Measurements from ENCODE around the gene OGFOD1.

The OGFOD1 gene

DNA sequence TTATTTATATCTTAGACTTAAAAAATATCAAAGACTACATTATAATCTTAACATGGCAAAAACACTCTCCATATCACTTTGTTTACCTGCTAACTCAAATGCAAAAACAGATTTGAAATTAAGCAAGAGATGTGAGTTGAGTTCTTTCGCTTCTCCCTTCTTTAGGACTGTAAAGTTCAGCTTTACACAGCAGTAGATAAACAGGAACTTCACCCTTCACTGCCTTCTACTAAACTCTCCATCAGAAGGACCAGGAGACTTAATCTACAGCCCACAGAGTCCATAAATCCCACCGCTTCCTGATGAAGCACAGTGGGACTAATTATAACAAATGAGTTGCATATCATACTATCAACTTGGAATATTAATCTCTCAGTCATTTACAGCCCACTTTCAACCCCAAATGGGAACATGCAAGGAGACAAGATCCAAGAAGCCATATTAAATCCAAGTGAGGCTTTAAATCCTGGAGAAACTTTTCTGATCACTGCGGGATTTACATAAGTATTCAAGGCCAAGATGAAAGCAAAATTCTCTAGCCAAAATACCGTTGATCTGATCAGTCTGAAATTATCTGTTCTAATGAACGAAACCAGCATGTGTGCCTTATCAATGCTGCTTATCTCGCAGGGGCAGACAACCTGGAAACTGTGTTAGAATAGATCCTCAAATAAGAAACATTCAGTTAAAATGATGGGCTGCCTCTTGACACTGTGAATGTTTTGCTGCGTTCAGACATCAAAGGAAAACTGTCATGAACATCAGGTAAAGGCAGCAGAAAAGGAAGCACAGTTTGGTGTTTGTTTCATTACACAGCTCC is 27.6 kb upstream of the OGFOD1 start:
- TF ChIP-seq FOXP2 (optimal IDR thresholded peaks at IDR 0.05; ENCODE audit: borderline replicate concordance, extremely low read depth, extremely low read length, insufficient read depth) (no peak), SIN3A (IDR thresholded peaks at IDR 0.05; ENCODE audit: borderline replicate concordance, insufficient read depth, low read length) (no peak), TAF1 (IDR thresholded peaks at IDR 0.05; ENCODE audit: borderline replicate concordance, insufficient read depth, low read length) (no peak), POLR2AphosphoS5 (IDR thresholded peaks at IDR 0.05; ENCODE audit: low read depth, low read length) (no peak)
- TF ChIP-seq, protein P1, sequence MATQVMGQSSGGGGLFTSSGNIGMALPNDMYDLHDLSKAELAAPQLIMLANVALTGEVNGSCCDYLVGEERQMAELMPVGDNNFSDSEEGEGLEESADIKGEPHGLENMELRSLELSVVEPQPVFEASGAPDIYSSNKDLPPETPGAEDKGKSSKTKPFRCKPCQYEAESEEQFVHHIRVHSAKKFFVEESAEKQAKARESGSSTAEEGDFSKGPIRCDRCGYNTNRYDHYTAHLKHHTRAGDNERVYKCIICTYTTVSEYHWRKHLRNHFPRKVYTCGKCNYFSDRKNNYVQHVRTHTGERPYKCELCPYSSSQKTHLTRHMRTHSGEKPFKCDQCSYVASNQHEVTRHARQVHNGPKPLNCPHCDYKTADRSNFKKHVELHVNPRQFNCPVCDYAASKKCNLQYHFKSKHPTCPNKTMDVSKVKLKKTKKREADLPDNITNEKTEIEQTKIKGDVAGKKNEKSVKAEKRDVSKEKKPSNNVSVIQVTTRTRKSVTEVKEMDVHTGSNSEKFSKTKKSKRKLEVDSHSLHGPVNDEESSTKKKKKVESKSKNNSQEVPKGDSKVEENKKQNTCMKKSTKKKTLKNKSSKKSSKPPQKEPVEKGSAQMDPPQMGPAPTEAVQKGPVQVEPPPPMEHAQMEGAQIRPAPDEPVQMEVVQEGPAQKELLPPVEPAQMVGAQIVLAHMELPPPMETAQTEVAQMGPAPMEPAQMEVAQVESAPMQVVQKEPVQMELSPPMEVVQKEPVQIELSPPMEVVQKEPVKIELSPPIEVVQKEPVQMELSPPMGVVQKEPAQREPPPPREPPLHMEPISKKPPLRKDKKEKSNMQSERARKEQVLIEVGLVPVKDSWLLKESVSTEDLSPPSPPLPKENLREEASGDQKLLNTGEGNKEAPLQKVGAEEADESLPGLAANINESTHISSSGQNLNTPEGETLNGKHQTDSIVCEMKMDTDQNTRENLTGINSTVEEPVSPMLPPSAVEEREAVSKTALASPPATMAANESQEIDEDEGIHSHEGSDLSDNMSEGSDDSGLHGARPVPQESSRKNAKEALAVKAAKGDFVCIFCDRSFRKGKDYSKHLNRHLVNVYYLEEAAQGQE (IDR thresholded peaks at IDR 0.05; ENCODE audit: insufficient read depth in 1 of 2, low read depth in 2 of 2, low read length in 2 of 2): no peak

DNA sequence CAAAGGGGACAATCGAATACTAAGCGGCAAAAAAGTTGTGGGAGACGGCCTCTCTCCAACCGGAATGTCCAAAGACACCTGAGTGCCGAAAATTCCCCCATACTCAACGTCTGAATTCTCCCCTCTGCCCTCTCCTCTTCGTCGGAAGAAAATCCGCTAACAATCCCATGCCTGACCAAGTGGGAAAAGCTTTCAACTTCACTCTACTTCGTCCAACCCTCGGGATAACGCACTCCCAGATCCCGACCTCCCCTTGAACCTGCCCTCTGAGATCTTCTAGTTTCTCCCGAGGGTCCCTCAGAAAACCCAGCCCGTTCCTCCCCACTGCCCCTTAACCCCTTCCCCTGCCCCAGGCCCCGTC is 27.0 kb upstream of the OGFOD1 start:
- no peak for TF ChIP-seq TAF1 (IDR thresholded peaks at IDR 0.05; ENCODE audit: borderline replicate concordance, insufficient read depth, low read length)
- TF ChIP-seq POLR2AphosphoS5 (IDR thresholded peaks at IDR 0.05; ENCODE audit: low read depth, low read length): no peak
- TF ChIP-seq, protein P1 (IDR thresholded peaks at IDR 0.05; ENCODE audit: insufficient read depth in 1 of 2, low read depth in 2 of 2, low read length in 2 of 2): no peak
- no peak for TF ChIP-seq SIN3A (IDR thresholded peaks at IDR 0.05; ENCODE audit: borderline replicate concordance, insufficient read depth, low read length)
- TF ChIP-seq FOXP2 (optimal IDR thresholded peaks at IDR 0.05; ENCODE audit: borderline replicate concordance, extremely low read depth, extremely low read length, insufficient read depth): no peak

DNA sequence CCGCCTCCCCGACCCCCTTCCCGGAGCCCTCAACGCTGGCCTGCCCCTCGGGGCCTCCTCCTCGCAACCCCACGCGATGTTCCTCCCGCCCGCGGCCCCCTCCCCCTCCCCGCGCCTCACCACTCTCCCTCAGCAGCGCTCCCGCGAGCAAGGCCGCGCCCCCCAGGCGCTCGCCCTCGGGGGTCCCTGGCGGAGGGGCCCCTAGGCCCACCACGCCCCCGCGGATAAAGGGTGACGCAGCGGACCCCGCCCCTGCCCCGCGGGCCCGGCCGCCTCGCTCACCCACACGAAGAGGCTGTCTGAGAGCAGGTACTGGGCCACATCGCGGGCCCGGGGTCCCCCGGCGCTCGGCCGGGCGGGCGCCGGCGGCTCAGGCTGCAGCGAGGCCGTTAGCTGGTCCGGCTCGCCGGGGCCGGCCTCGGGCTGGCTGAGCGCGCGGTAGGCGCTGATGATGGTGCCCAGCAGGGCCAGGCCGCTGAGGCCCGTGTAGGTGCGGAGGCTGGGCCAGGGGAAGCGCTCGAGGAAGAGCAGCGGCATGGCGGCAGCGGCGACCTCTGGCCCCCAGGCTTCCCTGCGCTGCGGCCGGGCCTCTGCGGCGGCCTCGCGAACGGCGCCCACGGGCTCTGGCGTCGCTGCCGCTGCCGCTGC is 26.4 kb upstream of the OGFOD1 start:
- TF ChIP-seq POLR2AphosphoS5 (IDR thresholded peaks at IDR 0.05; ENCODE audit: low read depth, low read length) (no peak), SIN3A (IDR thresholded peaks at IDR 0.05; ENCODE audit: borderline replicate concordance, insufficient read depth, low read length) (no peak), FOXP2 (optimal IDR thresholded peaks at IDR 0.05; ENCODE audit: borderline replicate concordance, extremely low read depth, extremely low read length, insufficient read depth) (no peak), TAF1 (IDR thresholded peaks at IDR 0.05; ENCODE audit: borderline replicate concordance, insufficient read depth, low read length) (no peak)
- TF ChIP-seq, protein P1 (IDR thresholded peaks at IDR 0.05; ENCODE audit: insufficient read depth in 1 of 2, low read depth in 2 of 2, low read length in 2 of 2): no peak

DNA sequence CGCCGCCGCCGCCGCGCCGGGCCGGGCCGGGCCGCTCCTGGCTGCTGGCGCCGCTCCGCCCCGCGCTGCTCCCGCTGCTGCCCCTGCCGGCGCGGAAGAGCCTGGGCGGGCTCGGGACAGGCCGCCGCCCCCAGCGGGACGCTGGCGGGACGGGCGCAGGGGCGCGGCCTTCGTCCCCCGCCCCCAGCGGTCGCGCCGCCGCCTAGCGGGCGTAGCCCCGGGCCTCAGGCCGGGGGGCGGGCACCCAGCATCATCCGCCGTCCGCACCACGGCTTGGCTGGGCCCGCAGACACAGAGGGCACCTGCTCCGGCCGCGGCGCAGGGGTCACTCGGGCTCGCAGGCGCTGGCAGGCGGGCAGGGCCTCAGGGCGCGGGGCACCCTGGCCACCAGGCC is 25.9 kb upstream of the OGFOD1 start, which contains the start of gene AMFR:
AMFR (minus strand) TSS at position 107 of the 394 bp plus-strand sequence. CDS start 218 bp downstream, outside the sequence.
- TF ChIP-seq FOXP2 (optimal IDR thresholded peaks at IDR 0.05; ENCODE audit: borderline replicate concordance, extremely low read depth, extremely low read length, insufficient read depth) (peak; percentile 11), TAF1 (IDR thresholded peaks at IDR 0.05; ENCODE audit: borderline replicate concordance, insufficient read depth, low read length) (0 out of 2 replicates have a peak, but pooled peaks have one; percentile 19), POLR2AphosphoS5 (IDR thresholded peaks at IDR 0.05; ENCODE audit: low read depth, low read length) (no peak)
- TF ChIP-seq, protein P1 (IDR thresholded peaks at IDR 0.05; ENCODE audit: insufficient read depth in 1 of 2, low read depth in 2 of 2, low read length in 2 of 2): no peak

Data from PFSK-1 (cell line).